ENCODE data around the gene MYRF. TPM values are rescaled to one million over a fixed set of nuclear protein-coding genes. Genes with fewer than 3 reads are reported as not detected.

MYRF gene
- total RNA-seq, 1 experiment from 2014 or later: not detected

DNA sequence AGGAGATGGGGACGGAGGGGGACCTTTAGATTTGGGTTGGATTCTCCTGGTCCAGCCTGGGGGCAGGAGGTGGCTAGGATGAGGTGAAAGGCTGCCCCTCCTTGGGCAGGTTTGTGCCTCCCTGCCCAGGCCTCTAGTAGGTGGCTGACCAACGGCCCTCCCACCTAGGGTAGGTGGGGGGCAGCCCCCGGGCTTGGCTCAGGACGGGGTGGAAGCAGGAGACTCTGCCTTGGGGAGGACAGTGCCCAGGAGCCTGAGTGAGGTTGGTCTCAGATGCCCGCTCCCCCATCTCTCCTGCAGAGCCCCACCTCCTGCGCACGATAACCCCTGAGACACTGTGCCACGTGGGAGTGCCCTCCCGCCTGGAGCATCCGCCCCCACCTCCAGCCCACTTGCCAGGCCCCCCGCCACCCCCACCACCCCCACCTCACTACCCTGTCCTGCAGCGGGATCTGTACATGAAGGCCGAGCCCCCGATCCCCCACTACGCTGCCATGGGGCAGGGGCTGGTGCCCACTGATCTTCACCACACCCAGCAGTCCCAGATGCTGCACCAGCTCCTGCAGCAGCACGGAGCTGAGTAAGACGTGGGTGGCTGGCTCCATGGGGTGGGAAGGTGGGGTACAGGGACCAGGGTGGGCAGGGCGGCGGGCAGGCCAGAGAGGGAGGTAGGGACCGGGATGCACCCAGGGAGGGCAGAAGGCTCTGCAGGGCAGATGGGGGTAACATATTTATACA lies 17.7 kb downstream of the MYRF start:
- Histone ChIP-seq H3K4me3 (ENCODE audit: low read length) (no peak overlapping the region), H3K27ac (ENCODE audit: low read length) (no peak overlapping the region), H2AFZ (ENCODE audit: low read length) (no peak overlapping the region), H3K79me2 (ENCODE audit: low read length) (no peaks in the 10 kb centered on the region), H3K4me2 (ENCODE audit: low read depth, low read length, poor library complexity, severe bottlenecking) (no peak overlapping the region), H3K27me3 (ENCODE audit: low read length) (no peaks in the 10 kb centered on the region), H3K9ac (ENCODE audit: low read length) (no peak overlapping the region), H3K9me3 (ENCODE audit: low read length) (no peaks in the 10 kb centered on the region), H3K4me1 (ENCODE audit: low read length) (no peaks in the 10 kb centered on the region), H3K36me3 (ENCODE audit: insufficient read depth, low read length) (no peaks in the 10 kb centered on the region), H4K20me1 (ENCODE audit: insufficient read depth, low read depth, low read length) (no peaks in the 10 kb centered on the region), H3K9me2 (replicated peaks; ENCODE audit: insufficient read depth, low read length) (no peaks in the 10 kb centered on the region)
- DNase-seq: no peak

DNA sequence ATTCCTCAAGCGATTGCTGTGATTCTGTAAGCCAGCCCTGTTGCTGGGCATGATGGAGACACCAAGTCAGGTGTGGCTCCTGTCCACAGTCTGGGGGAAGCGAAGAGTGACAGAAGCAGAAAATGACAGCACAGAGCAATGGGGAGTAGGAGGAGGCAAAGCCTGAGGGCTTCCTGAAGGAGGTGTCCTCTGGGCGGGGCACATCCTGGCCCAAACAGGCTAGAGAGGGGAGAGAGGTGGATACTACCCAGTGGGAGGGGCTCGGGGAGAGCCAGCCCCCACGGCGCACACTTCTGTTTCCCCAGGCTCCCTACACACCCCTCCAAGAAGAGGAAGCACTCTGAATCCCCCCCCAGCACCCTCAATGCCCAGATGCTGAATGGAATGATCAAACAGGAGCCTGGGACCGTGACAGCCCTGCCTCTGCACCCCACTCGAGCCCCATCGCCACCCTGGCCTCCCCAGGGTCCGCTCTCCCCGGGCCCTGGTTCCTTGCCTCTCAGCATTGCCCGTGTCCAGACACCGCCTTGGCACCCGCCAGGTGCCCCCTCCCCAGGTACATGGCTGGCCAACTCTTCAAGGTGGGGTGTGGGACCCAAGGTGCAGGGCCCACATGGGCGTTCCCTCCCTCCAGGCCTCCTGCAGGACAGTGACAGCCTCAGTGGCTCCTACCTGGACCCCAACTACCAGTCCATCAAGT lies 18.9 kb downstream of the MYRF start:
- H4K20me1 ChIP-seq (ENCODE audit: insufficient read depth, low read depth, low read length): no peaks in the 10 kb centered on the region
- no peaks in the 10 kb centered on the region for H3K36me3 ChIP-seq (ENCODE audit: insufficient read depth, low read length)
- no peak overlapping the region for H2AFZ ChIP-seq (ENCODE audit: low read length)
- no peak overlapping the region for H3K9ac ChIP-seq (ENCODE audit: low read length)
- H3K9me2 ChIP-seq (replicated peaks; ENCODE audit: insufficient read depth, low read length): no peaks in the 10 kb centered on the region
- no peak overlapping the region for H3K27ac ChIP-seq (ENCODE audit: low read length)
- no peak overlapping the region for H3K4me2 ChIP-seq (ENCODE audit: low read depth, low read length, poor library complexity, severe bottlenecking)
- no peaks in the 10 kb centered on the region for H3K79me2 ChIP-seq (ENCODE audit: low read length)
- no peak overlapping the region for H3K4me3 ChIP-seq (ENCODE audit: low read length)
- no peaks in the 10 kb centered on the region for H3K4me1 ChIP-seq (ENCODE audit: low read length)
- H3K27me3 ChIP-seq (ENCODE audit: low read length): no peaks in the 10 kb centered on the region
- no peaks in the 10 kb centered on the region for H3K9me3 ChIP-seq (ENCODE audit: low read length)
- no peak for DNase-seq

DNA sequence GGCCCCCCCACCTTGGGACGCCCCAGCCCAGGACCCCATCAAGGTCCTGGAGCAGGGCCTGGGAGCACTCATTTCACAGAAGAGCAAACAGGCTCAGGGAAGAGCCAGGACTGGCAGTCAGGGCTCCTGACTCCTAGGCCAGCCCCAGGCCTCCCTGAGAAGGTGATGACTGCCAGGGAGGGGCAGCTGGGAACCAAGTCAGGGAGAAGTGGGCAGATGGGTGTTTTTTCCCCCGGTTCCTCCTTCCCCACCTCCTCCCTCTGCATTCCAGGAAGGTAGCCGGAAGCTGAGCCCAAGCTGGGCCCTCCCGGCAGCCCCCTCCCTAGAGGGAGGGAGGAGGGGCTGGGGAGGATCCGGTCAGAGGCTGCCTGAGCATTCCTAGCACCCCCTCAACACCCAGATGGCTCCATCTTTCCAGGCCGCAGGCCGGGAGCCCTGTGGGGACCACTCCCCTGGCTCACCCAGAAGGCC lies 19.6 kb downstream of the MYRF start:
- no peaks in the 10 kb centered on the region for H3K36me3 ChIP-seq (ENCODE audit: insufficient read depth, low read length)
- H4K20me1 ChIP-seq (ENCODE audit: insufficient read depth, low read depth, low read length): no peaks in the 10 kb centered on the region
- H3K4me3 ChIP-seq (ENCODE audit: low read length): no peak overlapping the region
- H3K4me2 ChIP-seq (ENCODE audit: low read depth, low read length, poor library complexity, severe bottlenecking): no peak overlapping the region
- H3K27me3 ChIP-seq (ENCODE audit: low read length): no peaks in the 10 kb centered on the region
- DNase-seq: no peak
- H3K9me3 ChIP-seq (ENCODE audit: low read length): no peaks in the 10 kb centered on the region
- no peaks in the 10 kb centered on the region for H3K79me2 ChIP-seq (ENCODE audit: low read length)
- no peak overlapping the region for H3K27ac ChIP-seq (ENCODE audit: low read length)
- H3K9me2 ChIP-seq (replicated peaks; ENCODE audit: insufficient read depth, low read length): no peaks in the 10 kb centered on the region
- no peaks in the 10 kb centered on the region for H3K4me1 ChIP-seq (ENCODE audit: low read length)
- H2AFZ ChIP-seq (ENCODE audit: low read length): no peak overlapping the region
- no peak overlapping the region for H3K9ac ChIP-seq (ENCODE audit: low read length)

DNA sequence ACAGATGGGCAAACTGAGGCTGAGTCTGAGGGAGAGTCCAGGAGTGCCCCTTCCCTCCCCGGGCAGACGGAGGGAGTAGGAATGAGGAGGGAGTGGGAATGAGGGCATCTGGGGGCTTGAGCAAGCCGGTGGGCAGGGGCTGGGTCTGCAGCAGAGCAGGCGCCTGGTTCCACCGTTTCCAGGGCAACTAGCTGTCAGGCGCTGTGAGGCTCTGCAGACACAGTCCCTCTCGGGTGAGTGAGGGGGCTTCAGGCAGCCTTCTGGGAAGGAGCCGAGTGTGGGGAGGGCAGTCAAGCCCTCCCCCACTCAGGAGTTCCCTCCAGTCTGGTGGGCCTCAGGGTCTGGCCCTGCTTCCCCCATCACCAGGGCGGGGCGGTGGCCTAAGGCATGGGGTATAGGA lies 20.9 kb downstream of the MYRF start:
- H3K9me3 ChIP-seq (ENCODE audit: low read length): no peaks in the 10 kb centered on the region
- H3K4me1 ChIP-seq (ENCODE audit: low read length): no peaks in the 10 kb centered on the region
- H3K79me2 ChIP-seq (ENCODE audit: low read length): no peaks in the 10 kb centered on the region
- no peaks in the 10 kb centered on the region for H3K27me3 ChIP-seq (ENCODE audit: low read length)
- no peak overlapping the region for H3K4me3 ChIP-seq (ENCODE audit: low read length)
- no peak overlapping the region for H2AFZ ChIP-seq (ENCODE audit: low read length)
- DNase-seq: no peak
- H3K4me2 ChIP-seq (ENCODE audit: low read depth, low read length, poor library complexity, severe bottlenecking): no peak overlapping the region
- no peaks in the 10 kb centered on the region for H3K9me2 ChIP-seq (replicated peaks; ENCODE audit: insufficient read depth, low read length)
- H3K36me3 ChIP-seq (ENCODE audit: insufficient read depth, low read length): no peaks in the 10 kb centered on the region
- no peak overlapping the region for H3K9ac ChIP-seq (ENCODE audit: low read length)
- no peak overlapping the region for H3K27ac ChIP-seq (ENCODE audit: low read length)
- no peaks in the 10 kb centered on the region for H4K20me1 ChIP-seq (ENCODE audit: insufficient read depth, low read depth, low read length)

DNA sequence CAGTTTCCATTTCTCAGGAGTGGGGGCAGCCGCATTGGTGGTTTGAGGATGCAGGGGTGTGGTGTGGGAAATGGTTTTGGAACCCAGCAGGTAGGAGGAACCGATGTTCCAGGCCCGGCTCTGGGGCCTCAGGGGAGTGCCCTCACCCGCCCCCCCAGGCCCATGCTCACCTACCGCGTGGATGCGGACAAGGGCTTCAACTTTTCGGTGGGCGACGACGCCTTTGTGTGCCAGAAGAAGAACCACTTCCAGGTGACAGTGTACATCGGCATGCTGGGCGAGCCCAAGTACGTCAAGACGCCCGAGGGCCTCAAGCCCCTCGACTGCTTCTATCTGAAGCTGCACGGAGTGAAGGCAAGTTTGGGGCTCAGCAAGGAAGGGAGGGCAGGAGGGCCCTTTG lies 21.4 kb downstream of the MYRF start:
- Histone ChIP-seq H2AFZ (ENCODE audit: low read length) (no peak overlapping the region), H3K27me3 (ENCODE audit: low read length) (no peaks in the 10 kb centered on the region), H3K4me3 (ENCODE audit: low read length) (no peak overlapping the region), H3K36me3 (ENCODE audit: insufficient read depth, low read length) (no peaks in the 10 kb centered on the region), H3K4me2 (ENCODE audit: low read depth, low read length, poor library complexity, severe bottlenecking) (no peak overlapping the region), H3K27ac (ENCODE audit: low read length) (no peak overlapping the region), H3K9me3 (ENCODE audit: low read length) (no peaks in the 10 kb centered on the region), H3K79me2 (ENCODE audit: low read length) (no peaks in the 10 kb centered on the region), H3K9ac (ENCODE audit: low read length) (no peak overlapping the region), H3K9me2 (replicated peaks; ENCODE audit: insufficient read depth, low read length) (no peaks in the 10 kb centered on the region), H4K20me1 (ENCODE audit: insufficient read depth, low read depth, low read length) (no peaks in the 10 kb centered on the region), H3K4me1 (ENCODE audit: low read length) (no peaks in the 10 kb centered on the region)
- DNase-seq: no peak

DNA sequence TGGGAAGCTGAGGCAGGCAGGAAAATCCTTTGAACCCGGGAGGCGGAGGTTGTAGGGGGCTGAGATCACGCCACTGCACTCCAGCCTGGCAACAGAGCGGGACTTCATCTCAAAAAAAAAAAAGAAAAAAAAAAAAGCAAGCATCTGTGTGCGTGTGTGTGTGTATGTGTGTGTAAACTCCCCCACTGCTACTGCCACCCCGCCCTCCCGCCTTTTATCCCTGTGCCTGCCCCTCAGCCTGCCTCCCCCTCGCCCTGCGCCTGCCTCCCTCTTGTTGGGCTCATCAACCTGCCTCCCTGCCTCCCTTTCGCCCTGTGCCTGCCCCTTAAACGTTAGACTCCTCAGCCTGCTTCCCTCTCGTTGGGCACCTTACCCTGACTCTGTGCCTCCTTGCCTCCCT lies 22.0 kb downstream of the MYRF start:
- Histone ChIP-seq H3K4me3 (ENCODE audit: low read length) (no peak overlapping the region), H3K9me3 (ENCODE audit: low read length) (no peaks in the 10 kb centered on the region), H3K4me1 (ENCODE audit: low read length) (no peaks in the 10 kb centered on the region), H3K27ac (ENCODE audit: low read length) (no peak overlapping the region), H3K9me2 (replicated peaks; ENCODE audit: insufficient read depth, low read length) (no peaks in the 10 kb centered on the region), H3K4me2 (ENCODE audit: low read depth, low read length, poor library complexity, severe bottlenecking) (no peak overlapping the region), H2AFZ (ENCODE audit: low read length) (no peak overlapping the region), H3K79me2 (ENCODE audit: low read length) (no peaks in the 10 kb centered on the region), H3K36me3 (ENCODE audit: insufficient read depth, low read length) (no peaks in the 10 kb centered on the region), H3K9ac (ENCODE audit: low read length) (no peak overlapping the region), H4K20me1 (ENCODE audit: insufficient read depth, low read depth, low read length) (no peaks in the 10 kb centered on the region), H3K27me3 (ENCODE audit: low read length) (no peaks in the 10 kb centered on the region)
- no peak for DNase-seq

GRCh38 chr11:61775106-61775505 lies 22.7 kb downstream of the MYRF start:
- Histone ChIP-seq H3K27ac (ENCODE audit: low read length) (no peak overlapping the region), H3K4me3 (ENCODE audit: low read length) (no peak overlapping the region), H3K9ac (ENCODE audit: low read length) (no peak overlapping the region), H3K4me1 (ENCODE audit: low read length) (no peaks in the 10 kb centered on the region), H3K36me3 (ENCODE audit: insufficient read depth, low read length) (no peaks in the 10 kb centered on the region), H4K20me1 (ENCODE audit: insufficient read depth, low read depth, low read length) (no peaks in the 10 kb centered on the region), H2AFZ (ENCODE audit: low read length) (no peak overlapping the region), H3K4me2 (ENCODE audit: low read depth, low read length, poor library complexity, severe bottlenecking) (no peak overlapping the region), H3K79me2 (ENCODE audit: low read length) (no peaks in the 10 kb centered on the region), H3K9me2 (replicated peaks; ENCODE audit: insufficient read depth, low read length) (no peaks in the 10 kb centered on the region), H3K9me3 (ENCODE audit: low read length) (no peaks in the 10 kb centered on the region), H3K27me3 (ENCODE audit: low read length) (no peaks in the 10 kb centered on the region)
- no peak for DNase-seq

DNA sequence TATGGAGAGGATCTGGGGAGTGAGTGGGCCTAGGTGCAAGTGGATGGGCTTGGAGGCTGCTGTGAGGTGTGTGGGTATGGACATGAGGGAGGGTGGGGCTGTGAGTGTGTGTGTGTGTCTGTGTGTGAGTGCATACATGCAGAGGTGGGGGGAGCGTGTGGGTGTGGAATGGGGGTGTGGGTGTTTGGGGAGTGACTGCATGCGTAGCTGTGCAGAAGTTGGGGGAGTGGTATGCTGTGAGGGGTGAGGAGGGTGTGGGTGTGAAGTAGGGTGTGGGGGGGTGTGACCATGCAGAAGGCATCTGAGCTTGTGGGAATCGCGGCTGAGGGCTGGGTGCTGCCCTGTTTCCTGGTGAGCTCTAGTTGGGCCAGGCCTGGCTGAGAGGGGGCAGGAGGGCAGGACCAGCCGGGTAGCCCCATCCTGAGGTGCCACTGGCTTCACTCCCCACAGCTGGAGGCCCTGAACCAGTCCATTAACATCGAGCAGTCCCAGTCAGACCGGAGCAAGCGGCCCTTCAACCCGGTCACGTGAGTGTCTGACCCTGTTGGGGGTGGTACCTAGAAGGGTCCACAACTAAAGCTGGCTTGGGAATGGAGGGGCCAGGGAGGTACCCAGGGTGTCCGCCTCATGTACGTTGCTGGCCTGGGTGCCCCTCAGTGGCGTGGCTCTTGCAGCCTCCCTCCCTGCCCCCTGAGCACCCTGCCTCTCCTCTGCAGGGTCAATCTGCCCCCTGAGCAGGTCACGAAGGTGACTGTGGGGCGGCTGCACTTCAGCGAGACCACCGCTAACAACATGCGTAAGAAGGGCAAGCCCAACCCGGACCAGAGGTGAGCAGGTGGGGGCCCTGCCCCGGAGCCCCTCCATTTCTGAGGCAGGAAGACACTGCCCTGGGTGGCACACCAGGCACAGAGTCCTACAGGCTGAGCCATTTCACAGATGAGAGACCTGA lies 23.4 kb downstream of the MYRF start:
- Histone ChIP-seq H3K79me2 (ENCODE audit: low read length) (no peaks in the 10 kb centered on the region), H3K9me3 (ENCODE audit: low read length) (no peaks in the 10 kb centered on the region), H3K4me3 (ENCODE audit: low read length) (no peak overlapping the region), H3K27me3 (ENCODE audit: low read length) (no peaks in the 10 kb centered on the region), H2AFZ (ENCODE audit: low read length) (no peak overlapping the region), H4K20me1 (ENCODE audit: insufficient read depth, low read depth, low read length) (no peaks in the 10 kb centered on the region), H3K4me2 (ENCODE audit: low read depth, low read length, poor library complexity, severe bottlenecking) (no peak overlapping the region), H3K4me1 (ENCODE audit: low read length) (no peaks in the 10 kb centered on the region), H3K9me2 (replicated peaks; ENCODE audit: insufficient read depth, low read length) (no peaks in the 10 kb centered on the region), H3K9ac (ENCODE audit: low read length) (no peak overlapping the region), H3K27ac (ENCODE audit: low read length) (no peak overlapping the region), H3K36me3 (ENCODE audit: insufficient read depth, low read length) (no peaks in the 10 kb centered on the region)
- DNase-seq: no peak
